K562 (cell line): ENCODE results near the gene THYN1. TPM values are rescaled to one million over a fixed set of nuclear protein-coding genes. Genes with fewer than 3 reads are reported as not detected.
A peak's percentile ranks its signal among the peaks of the same experiment; 100 is the strongest.

Source experiments
- BCOR ChIP-seq: fragments of 450-650 bp; IDR thresholded peaks from 2 replicates; pipeline ENCODE4 v1.6.1; 2016
- ERF ChIP-seq: fragments of 450-650 bp; formaldehyde crosslinking; IDR thresholded peaks from 2 replicates; pipeline ENCODE4 v1.4.0; 2020; ENCODE audit warnings: mild to moderate bottlenecking, mixed read lengths
- MECOM ChIP-seq: fragments of 250-450 bp; sonication (Bioruptor Pico); IDR thresholded peaks from 2 replicates; pipeline ENCODE4 v1.8.0; 2022; ENCODE audit warnings: inconsistent platforms
- TAF1 ChIP-seq: IDR thresholded peaks from 2 replicates; pipeline ENCODE4 v1.6.1; 2011; ENCODE audit warnings: mild to moderate bottlenecking, low read length, moderate library complexity; ENCODE audit not compliant: insufficient read depth, control insufficient read depth, severe bottlenecking; ENCODE audit errors: extremely low read depth
- U2AF2 ChIP-seq: fragments of 200-400 bp; formaldehyde crosslinking; optimal IDR thresholded peaks from 2 replicates; pipeline ENCODE3; 2017; ENCODE audit warnings: low read depth, mild to moderate bottlenecking, low read length
- ZNF785 ChIP-seq: fragments of 250-450 bp; sonication (Bioruptor Pico); IDR thresholded peaks from 2 replicates; pipeline ENCODE4 v1.4.0; 2020; ENCODE audit warnings: mild to moderate bottlenecking
- polyA plus RNA-seq, 8 experiments: library from polyadenylated mRNA; depleted of rRNA in 4 of 8; stranded (reverse) in 5 of 8; unstranded in 3 of 8; fragments of >200 nt; fragmentation: Nextera tagmentation in 2 of 8; fragmentation: Illumina TruSeq in 1 of 8; extraction: Ambion mirVana in 2 of 8; extraction: Trizol in 1 of 8; gene quantifications; 2 replicates each; pipeline versions ENCODE4 v1.2.1 to v1.2.3, GENCODE V29; 2011 to 2014; ENCODE audit warnings: inconsistent platforms in 1 of 8, missing spikeins in 1 of 8
- total RNA-seq, 7 experiments: library from RNA; depleted of rRNA in 6 of 7; stranded (reverse); fragments of >200 nt in 6 of 7; fragmentation: Illumina TruSeq in 2 of 7; extraction: Trizol in 2 of 7; gene quantifications; 2 replicates each; pipeline versions ENCODE4 v1.2.1 to v1.2.3, GENCODE V29; 2011 to 2021; ENCODE audit warnings: low replicate concordance in 1 of 7
- TF ChIP-seq, protein P1 (sequence below), 2 experiments: fragments of 450-650 bp; formaldehyde crosslinking in 1 of 2; IDR thresholded peaks; 2 replicates each; pipeline versions ENCODE4 v1.4.0 to v1.6.1; 2014 to 2020; ENCODE audit warnings: mild to moderate bottlenecking in 2 of 2, borderline replicate concordance in 1 of 2, low read depth in 1 of 2
- TF ChIP-seq, protein P2 (sequence below): fragments of 200-400 bp; formaldehyde crosslinking; IDR thresholded peaks from 2 replicates; pipeline ENCODE4 v1.6.1; 2017; ENCODE audit warnings: mild to moderate bottlenecking, low read depth, low read length, moderate library complexity

Gene THYN1
- total and polyA plus RNA-seq, 9 of the 15 experiments (the other 6 are each of a cell fraction or from before 2014, with no cell fraction given), result 54.9 to 279 (median 104) TPM

DNA sequence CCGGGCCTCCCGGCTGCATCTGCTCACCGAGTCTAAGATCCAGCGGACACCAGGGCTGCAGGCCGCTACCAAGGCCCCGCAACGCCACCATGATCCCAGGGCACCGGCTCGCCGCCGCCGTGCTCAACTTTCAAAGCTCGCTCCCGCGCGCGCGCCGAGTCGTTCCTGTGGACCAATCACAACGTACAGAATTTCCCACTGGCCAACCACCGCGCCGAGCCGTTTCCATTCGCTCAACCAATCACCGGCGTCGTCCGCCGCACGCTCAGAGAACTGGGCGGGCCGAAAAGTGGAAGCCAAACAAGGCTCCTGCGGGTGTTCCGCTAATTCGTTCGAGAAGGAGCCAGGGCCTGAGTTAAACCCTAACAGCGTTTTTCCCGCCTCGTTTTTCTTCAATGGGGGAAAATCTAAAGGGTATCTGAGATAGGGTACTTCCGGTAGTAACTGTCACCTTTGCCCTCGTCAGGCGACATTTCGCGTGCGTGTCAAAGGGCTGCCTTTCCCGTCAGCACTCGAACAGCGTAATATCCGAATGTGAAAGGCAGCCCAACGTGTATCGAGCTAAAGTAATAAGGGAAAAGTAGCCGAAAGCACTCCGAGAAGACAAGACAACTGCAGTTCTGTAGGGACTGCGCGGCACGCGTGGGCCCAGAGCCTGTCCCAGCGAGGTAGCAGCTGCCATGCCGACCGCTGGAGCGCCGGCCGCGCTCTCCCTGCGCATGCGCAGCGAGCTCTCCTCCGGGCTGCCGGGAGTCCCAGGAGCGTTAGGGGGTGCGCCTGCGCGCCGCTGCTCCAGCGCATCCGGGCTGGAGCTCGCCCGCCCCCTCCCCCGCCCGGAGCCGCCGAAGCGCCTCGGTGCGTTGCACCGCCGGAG is 29.1 kb downstream of the THYN1 start, which contains the start of the genes NCAPD3 and VPS26B (continued):
- TF ChIP-seq, protein P1, sequence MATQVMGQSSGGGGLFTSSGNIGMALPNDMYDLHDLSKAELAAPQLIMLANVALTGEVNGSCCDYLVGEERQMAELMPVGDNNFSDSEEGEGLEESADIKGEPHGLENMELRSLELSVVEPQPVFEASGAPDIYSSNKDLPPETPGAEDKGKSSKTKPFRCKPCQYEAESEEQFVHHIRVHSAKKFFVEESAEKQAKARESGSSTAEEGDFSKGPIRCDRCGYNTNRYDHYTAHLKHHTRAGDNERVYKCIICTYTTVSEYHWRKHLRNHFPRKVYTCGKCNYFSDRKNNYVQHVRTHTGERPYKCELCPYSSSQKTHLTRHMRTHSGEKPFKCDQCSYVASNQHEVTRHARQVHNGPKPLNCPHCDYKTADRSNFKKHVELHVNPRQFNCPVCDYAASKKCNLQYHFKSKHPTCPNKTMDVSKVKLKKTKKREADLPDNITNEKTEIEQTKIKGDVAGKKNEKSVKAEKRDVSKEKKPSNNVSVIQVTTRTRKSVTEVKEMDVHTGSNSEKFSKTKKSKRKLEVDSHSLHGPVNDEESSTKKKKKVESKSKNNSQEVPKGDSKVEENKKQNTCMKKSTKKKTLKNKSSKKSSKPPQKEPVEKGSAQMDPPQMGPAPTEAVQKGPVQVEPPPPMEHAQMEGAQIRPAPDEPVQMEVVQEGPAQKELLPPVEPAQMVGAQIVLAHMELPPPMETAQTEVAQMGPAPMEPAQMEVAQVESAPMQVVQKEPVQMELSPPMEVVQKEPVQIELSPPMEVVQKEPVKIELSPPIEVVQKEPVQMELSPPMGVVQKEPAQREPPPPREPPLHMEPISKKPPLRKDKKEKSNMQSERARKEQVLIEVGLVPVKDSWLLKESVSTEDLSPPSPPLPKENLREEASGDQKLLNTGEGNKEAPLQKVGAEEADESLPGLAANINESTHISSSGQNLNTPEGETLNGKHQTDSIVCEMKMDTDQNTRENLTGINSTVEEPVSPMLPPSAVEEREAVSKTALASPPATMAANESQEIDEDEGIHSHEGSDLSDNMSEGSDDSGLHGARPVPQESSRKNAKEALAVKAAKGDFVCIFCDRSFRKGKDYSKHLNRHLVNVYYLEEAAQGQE (IDR thresholded peaks at IDR 0.05; ENCODE audit: borderline replicate concordance), result no peak
- TF ChIP-seq, protein P1 (CRISPR knock-in tag; IDR thresholded peaks at IDR 0.05; ENCODE audit: low read depth), result 0 out of 2 replicates have a peak, but pooled peaks have one; percentile 45
- TF ChIP-seq, protein P2, sequence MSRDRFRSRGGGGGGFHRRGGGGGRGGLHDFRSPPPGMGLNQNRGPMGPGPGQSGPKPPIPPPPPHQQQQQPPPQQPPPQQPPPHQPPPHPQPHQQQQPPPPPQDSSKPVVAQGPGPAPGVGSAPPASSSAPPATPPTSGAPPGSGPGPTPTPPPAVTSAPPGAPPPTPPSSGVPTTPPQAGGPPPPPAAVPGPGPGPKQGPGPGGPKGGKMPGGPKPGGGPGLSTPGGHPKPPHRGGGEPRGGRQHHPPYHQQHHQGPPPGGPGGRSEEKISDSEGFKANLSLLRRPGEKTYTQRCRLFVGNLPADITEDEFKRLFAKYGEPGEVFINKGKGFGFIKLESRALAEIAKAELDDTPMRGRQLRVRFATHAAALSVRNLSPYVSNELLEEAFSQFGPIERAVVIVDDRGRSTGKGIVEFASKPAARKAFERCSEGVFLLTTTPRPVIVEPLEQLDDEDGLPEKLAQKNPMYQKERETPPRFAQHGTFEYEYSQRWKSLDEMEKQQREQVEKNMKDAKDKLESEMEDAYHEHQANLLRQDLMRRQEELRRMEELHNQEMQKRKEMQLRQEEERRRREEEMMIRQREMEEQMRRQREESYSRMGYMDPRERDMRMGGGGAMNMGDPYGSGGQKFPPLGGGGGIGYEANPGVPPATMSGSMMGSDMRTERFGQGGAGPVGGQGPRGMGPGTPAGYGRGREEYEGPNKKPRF, result no peak
- TF ChIP-seq ZNF785 (CRISPR knock-in tag), result no peak
- TF ChIP-seq BCOR, result peak; percentile 54
- TF ChIP-seq MECOM (CRISPR knock-in tag), result no peak
- peak; percentile 69 for TF ChIP-seq TAF1
- TF ChIP-seq U2AF2, result no peak
- peak; percentile 87 for TF ChIP-seq ERF (CRISPR knock-in tag)
- TF ChIP-seq, all 486 proteins: peak for 139
